Stimulated activated CD4-positive, alpha-beta T cell treated with anti-CD3 and anti-CD28 coated beads, Interleukin-4, amount 100 ng/mL, for 4 hours (primary cell): Measurements from ENCODE around the gene OLFM2.
"Not testable (repeated sequence)": the region's sequence is repeated elsewhere in the genome, so short reads cannot be mapped to it uniquely, and the experiment has no call there.

Experiments used
- DNase-seq, 2 experiments: peaks; one replicate each; pipeline ENCODE4 v3.0.0-alpha.2; 2020

OLFM2 gene

GRCh38 chr19:9823816-9824215 lies 112.5 kb downstream of the OLFM2 start:
- DNase-seq, result no peak

DNA sequence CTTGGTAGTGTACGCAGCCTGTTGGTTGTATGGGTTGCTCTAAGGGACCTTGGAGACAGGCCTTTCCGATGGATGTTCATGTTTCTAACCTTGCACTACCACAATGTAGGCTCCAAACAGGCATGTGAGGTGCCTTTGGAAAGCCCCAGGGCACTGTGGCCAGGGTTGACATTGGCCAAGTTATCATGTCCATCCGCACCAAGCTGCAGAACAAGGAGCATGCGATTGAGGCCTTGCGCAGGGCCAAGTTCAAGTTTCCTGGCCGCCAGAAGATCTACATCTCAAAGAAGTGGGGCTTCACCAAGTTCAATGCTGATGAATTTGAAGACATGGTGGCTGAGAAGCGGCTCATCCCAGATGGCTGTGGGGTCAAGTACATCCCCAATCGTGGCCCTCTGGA lies 116.3 kb downstream of the OLFM2 start:
- not testable (repeated sequence) for DNase-seq

- DNase-seq, result no peak
Measured at GRCh38 chr19:9819596-9819909, 116.8 kb downstream of the OLFM2 start.

DNA sequence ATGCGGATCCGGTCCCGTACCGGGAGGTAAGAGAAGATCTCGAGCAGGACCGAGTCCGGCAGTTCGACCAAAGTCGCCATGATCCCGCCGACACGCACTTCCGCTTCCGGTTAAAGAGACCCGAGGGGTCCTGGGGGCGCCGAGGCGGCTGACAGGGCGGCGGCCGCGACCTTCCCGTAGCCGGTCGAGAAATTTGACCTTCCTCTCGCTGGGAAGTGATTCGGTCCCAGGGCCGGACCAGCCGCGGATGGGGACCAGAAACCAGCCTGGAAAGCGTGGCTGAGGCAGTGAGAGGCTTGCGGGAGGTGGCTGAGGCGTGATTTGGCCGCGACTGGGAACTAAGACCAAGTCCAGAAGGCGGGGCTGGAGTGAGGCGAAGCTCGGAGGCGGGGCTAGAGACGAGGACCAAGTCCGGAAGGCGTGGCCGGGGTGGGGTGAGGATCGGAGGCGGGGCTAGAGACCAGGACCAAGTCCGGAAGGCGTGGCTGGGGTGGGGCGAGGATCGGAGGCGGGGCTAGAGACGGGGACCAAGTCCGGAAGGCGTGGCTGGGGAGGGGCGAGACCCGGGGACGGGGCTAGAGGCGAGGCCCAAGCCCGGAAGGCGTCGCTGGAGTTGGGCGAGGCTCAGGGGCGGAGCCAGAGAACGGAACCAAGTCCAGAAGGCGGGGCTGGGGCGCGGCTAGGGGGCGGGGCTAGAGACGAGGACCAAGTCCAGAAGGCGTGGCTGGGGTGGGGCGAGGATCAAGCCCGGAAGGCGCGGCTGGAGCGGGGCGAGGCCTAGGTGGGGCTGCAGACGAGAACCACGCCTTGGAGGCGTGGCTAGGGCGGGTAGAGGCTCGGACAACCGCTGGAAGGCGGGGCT lies 117.3 kb downstream of the OLFM2 start, which contains the start of gene FBXL12:
Gene FBXL12, minus strand, starts transcription at position 346 of the 862 bp plus-strand sequence. Its CDS starts 266 bp downstream, at position 80.
- DNase-seq, result peak; percentile 100

DNA sequence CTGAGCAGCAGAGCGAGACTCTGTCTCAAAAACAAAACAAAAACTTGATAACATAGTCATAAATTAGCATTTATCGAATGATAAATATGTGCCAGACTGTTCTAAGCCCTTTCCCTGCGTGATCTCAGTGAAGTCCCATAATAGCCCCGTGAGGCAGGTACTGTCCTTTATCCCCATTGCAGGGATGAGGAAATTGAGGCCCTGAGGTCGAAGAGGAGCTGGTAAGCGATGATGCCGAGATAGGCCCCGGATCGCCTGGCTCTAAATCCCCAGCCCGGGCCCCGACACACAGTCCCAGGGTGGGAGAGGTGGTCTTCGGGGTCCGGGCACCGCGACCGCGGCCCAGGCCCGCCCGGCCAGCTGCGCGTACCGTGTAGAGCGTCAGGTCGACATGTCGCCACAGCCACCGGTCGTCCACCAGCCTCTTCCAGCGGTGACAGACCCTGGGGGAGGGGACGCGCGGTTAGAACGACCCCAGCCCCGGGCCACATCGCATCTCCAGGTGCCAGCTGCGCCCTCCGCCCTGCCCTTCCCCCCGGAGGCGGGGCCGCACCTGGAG lies 118.1 kb downstream of the OLFM2 start:
- DNase-seq, result no peak

DNA sequence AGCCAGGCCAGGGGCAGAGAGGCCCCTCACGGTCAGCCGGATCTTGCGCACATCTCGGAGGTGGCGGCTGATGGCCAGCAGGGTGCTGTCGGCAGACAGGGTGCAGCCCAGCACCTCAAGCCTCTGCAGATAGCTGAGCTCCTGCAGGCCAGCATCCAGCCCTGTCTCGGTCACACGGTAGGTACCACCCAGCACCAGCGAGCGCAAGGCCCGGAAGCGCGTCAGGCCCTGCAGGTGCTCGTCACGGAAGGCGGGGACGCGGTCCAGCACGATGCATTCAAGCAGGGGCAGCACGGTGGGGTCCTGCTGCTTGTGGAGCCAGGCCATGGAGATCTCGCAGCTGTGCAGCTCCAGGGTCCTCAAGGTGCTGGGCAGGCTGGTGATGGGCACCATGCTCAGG lies 125.2 kb downstream of the OLFM2 start:
- DNase-seq, result no peak

DNA sequence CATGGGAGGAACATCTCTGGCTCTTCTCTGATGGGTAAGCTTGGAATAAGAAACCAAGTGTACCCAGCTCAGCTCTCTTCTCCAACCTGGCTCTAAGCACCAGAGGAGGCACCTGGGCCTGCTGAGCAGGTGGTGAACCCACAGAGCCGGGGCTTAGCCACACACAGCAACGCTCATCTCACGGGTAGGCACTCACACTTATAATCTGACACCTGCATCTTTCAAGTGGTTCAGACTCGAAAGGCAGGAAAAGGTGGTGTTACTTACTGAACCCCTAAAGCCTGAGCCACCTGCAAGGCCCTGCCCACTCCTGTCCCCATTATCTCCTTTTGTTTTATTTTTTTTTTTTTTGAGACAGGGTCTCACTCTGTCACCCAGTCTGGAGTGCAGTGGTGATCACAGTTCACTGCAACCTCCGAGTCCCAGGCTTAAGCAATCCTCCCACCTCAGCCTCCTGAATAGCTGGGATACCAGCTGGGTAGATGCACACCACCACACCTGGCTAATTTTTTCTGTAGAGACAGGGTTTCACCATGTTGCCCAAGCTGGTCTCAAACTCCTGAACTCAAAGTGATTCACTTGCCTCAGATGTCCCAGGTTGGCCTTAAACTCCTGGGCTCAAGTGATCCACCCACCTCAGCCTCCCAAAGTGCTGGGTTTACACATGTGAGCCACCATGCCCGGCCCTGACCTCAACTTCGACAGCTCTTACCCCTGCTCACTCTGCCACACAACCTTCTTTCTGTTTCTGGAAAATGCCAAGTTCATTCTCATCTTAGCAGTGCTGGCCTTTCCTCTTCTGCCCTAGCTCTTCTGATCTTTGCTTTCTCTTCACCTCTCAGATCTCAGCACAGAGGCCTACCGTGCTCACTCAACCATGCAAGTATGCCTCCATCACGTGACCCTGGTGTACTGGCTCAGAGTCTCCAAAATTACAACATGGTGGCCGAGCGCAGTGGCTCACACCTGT lies 127.2 kb downstream of the OLFM2 start:
- DNase-seq, result no peak

GRCh38 chr19:9806803-9807202 lies 129.5 kb downstream of the OLFM2 start:
- no peak for DNase-seq
